Measurements from ENCODE around the gene SLC9A9.

DNA sequence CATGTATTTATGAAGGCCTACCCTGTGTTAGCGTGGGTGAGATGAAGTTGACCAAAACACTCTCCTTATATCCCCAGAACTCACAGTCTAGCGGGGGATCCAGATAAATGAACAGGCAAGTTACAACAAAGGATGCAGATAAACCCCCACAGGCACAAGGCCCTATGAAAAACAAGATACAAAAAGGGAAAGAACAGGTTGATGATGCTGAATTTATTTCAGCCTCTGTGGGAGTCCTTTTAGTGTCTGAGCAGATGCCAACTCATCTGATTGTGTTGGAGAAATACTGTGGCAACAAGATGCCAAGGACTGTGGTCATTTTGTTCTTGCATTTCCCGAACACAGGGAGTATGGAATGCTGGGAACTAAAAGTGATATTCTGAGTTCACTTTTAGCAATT, 428.7 kb downstream of the SLC9A9 start:
- TF ChIP-seq CTCF (IDR thresholded peaks at IDR 0.05; ENCODE audit: low read depth, low read length), result no peak
- TF ChIP-seq EZH2phosphoT487 (IDR thresholded peaks at IDR 0.05; ENCODE audit: low read depth), result no peak
